Cardiac muscle cell (in vitro differentiated cells and primary cell): ENCODE measurements around the gene RIC3. TPM values are rescaled to one million over a fixed set of nuclear protein-coding genes. Genes with fewer than 3 reads are reported as not detected.
"Not testable (repeated sequence)": the region's sequence is repeated elsewhere in the genome, so short reads cannot be mapped to it uniquely, and the experiment has no call there.

ENCODE experiments used
- DNase-seq, 2 donors: peaks; one replicate each; pipeline versions ENCODE4 v3.0.0 to v3.0.0-alpha.2; 2010 to 2017; ENCODE audit warnings: low read depth in 1 of 2, low spot score in 1 of 2
- H3K27ac ChIP-seq: fragments of 200-600 bp; sonication (generic); 2 replicates; pipeline ENCODE4 v1.5.1; 2016
- H3K27me3 ChIP-seq: fragments of 200-600 bp; sonication (generic); 2 replicates; pipeline ENCODE4 v1.6.0; 2016; ENCODE audit warnings: control low read depth
- H3K36me3 ChIP-seq: fragments of 200-600 bp; sonication (generic); 2 replicates; pipeline ENCODE4 v1.5.1; 2016; ENCODE audit warnings: control low read depth
- H3K4me1 ChIP-seq: fragments of 200-600 bp; sonication (generic); 2 replicates; pipeline ENCODE4 v1.8.1; 2017; ENCODE audit warnings: low read depth, mild to moderate bottlenecking, mixed run types
- H3K4me3 ChIP-seq: fragments of 200-600 bp; sonication (generic); 2 replicates; pipeline ENCODE4 v1.5.1; 2016; ENCODE audit warnings: mild to moderate bottlenecking
- H3K9me3 ChIP-seq: fragments of 200-600 bp; sonication (generic); 2 replicates; pipeline ENCODE4 v1.5.1; 2017; ENCODE audit warnings: low read depth, mild to moderate bottlenecking, control low read depth
- polyA plus RNA-seq: library from polyadenylated mRNA; unstranded; fragments of >200 nt; fragmentation: Nextera tagmentation; extraction: Ambion mirVana; gene quantifications from 2 replicates; pipeline ENCODE4 v1.2.1, GENCODE V29; 2016
- total RNA-seq: library from RNA; depleted of rRNA; stranded (reverse); fragments of >200 nt; gene quantifications from 2 replicates; pipeline ENCODE4 v1.2.3, GENCODE V29; 2016
- TF ChIP-seq, protein P1 (sequence below): IDR thresholded peaks from 2 replicates; pipeline ENCODE4 v1.5.1; 2012; ENCODE audit warnings: low read depth, mild to moderate bottlenecking, low read length

RIC3 gene
- total and polyA plus RNA-seq, 2 experiments from 2014 or later, result 14.3 to 22.1 TPM

DNA sequence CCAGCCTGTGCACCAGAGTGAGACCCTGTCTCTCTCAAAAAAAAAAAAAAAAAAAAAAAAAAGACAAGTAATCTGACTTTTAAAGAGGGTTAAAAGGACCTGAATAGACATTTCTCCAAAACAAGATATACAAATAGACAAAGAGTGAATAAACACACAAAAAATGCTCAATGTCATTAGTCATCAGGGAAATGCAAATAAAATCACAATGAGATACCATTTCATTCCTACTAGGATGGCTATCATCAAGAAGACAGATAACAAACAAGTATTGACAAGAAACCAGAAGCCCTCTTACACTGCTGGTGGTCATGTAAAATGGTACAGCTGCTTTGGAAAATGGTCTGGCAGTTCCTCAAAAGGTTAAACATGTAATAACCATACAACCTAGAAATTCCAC is 4.1 kb downstream of the RIC3 start:
- H3K27me3 ChIP-seq, result peaks cover 15% of the 10 kb centered on the region
- TF ChIP-seq, protein P1, sequence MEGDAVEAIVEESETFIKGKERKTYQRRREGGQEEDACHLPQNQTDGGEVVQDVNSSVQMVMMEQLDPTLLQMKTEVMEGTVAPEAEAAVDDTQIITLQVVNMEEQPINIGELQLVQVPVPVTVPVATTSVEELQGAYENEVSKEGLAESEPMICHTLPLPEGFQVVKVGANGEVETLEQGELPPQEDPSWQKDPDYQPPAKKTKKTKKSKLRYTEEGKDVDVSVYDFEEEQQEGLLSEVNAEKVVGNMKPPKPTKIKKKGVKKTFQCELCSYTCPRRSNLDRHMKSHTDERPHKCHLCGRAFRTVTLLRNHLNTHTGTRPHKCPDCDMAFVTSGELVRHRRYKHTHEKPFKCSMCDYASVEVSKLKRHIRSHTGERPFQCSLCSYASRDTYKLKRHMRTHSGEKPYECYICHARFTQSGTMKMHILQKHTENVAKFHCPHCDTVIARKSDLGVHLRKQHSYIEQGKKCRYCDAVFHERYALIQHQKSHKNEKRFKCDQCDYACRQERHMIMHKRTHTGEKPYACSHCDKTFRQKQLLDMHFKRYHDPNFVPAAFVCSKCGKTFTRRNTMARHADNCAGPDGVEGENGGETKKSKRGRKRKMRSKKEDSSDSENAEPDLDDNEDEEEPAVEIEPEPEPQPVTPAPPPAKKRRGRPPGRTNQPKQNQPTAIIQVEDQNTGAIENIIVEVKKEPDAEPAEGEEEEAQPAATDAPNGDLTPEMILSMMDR, result no peak
- no peak overlapping the region for H3K4me3 ChIP-seq

DNA sequence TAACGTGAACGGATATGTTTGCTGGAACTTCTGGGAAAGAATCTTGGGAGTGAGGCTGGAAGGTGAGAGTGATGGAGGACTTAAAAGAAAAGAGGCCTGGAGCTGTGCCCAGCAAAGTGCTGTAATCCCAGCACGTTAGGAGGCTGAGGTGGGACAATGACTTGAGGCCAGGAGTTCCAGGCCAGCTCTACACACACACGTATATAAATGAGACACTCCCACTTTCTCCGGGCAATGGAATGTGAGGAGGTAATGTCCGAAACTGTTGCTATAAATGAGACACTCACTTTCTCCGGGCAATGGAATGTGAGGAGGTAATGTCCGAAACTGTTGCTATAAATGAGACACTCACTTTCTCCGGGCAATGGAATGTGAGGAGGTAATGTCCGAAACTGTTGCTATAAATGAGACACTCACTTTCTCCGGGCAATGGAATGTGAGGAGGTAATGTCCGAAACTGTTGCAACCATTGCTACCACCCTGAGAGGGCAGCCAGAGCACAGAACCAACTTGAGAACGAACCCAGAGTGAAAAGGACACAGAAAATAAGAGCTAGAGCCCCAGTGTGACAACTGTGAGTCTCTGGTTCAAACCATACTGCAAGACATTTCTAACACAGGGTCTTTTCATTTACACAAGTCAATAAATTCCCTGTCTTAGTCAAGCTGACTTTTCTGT is 7.1 kb downstream of the RIC3 start:
- H3K27ac ChIP-seq, H3K36me3 ChIP-seq, H3K4me1 ChIP-seq, H3K9me3 ChIP-seq, H3K27me3 ChIP-seq, H3K4me3 ChIP-seq, DNase-seq: not testable (repeated sequence)

More for the DNA sequence above, 4.1 kb downstream of the RIC3 start:
- no peak for DNase-seq
- Histone ChIP-seq H3K27ac (no peak overlapping the region), H3K36me3 (no peaks in the 10 kb centered on the region), H3K4me1 (no peaks in the 10 kb centered on the region), H3K9me3 (no peaks in the 10 kb centered on the region)

DNA sequence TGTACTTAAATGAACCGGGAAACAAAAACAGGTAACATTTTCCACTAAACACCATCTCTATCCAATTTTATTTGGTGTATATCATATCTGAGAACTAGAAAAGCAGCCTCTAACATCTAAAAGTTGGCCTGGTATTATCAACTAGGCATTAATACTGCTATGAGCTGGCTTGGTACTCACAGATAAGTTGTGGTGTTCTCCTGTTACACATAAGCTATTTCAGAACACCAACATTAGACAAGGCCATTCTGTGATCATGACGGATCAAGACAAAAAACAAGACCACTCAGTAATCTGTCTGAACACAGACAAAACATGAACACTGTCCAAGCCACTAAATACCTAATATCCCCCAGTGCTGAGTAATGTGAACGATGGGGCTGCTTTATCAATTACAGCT is 11.9 kb downstream of the RIC3 start:
- Histone ChIP-seq H3K36me3 (no peaks in the 10 kb centered on the region), H3K9me3 (no peaks in the 10 kb centered on the region), H3K4me1 (no peaks in the 10 kb centered on the region), H3K4me3 (no peak overlapping the region), H3K27ac (no peak overlapping the region), H3K27me3 (no peaks in the 10 kb centered on the region)
- TF ChIP-seq, protein P1, result no peak
- DNase-seq, result no peak

DNA sequence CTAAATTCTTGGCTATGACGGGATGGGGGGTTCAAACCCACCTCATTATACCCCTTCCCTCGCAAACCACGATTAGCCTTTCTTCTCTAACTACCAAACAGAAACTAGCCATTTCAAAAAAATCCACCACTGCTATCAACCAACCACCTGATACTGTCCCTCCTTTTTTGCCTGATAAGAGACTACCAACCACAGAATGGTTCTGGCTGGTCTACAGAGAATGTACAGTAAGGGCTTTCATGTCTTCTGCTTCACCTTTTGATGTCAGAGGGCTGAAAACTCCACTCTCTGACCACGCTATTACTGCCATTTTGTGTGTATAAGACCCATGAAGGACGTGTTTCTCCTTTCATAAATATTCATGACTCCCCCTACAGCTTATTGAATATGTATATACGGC is 19.1 kb downstream of the RIC3 start:
- no peaks in the 10 kb centered on the region for H3K9me3 ChIP-seq
- H3K27me3 ChIP-seq, result no peaks in the 10 kb centered on the region
- H3K36me3 ChIP-seq, result no peaks in the 10 kb centered on the region
- TF ChIP-seq, protein P1, result no peak
- H3K4me1 ChIP-seq, result no peaks in the 10 kb centered on the region
- DNase-seq, result no peak
- no peak overlapping the region for H3K27ac ChIP-seq
- no peak overlapping the region for H3K4me3 ChIP-seq

DNA sequence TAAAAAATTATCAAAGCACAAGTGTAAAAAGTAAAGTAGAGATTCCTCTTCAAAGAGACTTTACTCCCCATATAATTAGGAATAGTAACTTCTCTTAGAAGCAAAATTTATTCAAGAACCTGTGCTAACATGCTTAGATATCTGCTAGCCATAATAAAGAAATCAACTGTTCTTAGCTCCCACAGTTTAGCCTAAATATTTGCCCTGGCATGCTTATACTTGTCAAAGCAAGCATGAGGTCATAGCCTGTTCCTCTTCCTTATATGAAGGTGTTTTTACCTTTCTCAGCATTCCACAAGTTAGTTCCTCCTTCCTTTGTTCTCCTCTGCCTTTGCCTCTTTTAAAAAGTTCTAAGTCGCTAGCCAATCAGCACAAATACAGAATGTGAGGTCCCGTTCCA is 30.3 kb downstream of the RIC3 start:
- Histone ChIP-seq H3K27ac (no peak overlapping the region), H3K9me3 (no peaks in the 10 kb centered on the region), H3K4me3 (no peak overlapping the region), H3K36me3 (peaks cover 2% of the 10 kb centered on the region), H3K4me1 (no peaks in the 10 kb centered on the region), H3K27me3 (no peaks in the 10 kb centered on the region)
- no peak for DNase-seq
- TF ChIP-seq, protein P1, result no peak

DNA sequence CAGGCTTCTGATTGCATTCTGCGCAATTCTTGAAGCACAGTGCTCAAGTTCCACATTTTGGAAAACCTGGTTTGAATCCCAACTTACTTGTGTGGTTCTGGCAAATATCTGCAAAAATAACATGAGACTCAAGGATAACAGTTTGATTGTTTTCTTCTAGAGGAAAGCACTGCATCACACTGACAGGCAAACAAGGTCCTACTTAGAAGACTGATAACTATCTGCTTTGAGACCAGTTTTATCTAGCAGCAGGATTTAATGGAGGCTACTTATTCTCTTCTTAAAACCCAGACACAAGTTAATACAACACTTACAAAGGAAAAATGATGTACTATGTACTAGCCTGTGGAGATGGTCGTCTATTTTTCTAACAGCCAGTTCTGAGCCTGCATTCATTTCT is 41.4 kb downstream of the RIC3 start:
- Histone ChIP-seq H3K4me1 (no peaks in the 10 kb centered on the region), H3K36me3 (no peaks in the 10 kb centered on the region), H3K4me3 (no peak overlapping the region), H3K9me3 (no peaks in the 10 kb centered on the region), H3K27ac (no peak overlapping the region), H3K27me3 (no peaks in the 10 kb centered on the region)
- DNase-seq, result no peak
- TF ChIP-seq, protein P1, result no peak
